ENCODE measurements around the gene PARD3.

DNA sequence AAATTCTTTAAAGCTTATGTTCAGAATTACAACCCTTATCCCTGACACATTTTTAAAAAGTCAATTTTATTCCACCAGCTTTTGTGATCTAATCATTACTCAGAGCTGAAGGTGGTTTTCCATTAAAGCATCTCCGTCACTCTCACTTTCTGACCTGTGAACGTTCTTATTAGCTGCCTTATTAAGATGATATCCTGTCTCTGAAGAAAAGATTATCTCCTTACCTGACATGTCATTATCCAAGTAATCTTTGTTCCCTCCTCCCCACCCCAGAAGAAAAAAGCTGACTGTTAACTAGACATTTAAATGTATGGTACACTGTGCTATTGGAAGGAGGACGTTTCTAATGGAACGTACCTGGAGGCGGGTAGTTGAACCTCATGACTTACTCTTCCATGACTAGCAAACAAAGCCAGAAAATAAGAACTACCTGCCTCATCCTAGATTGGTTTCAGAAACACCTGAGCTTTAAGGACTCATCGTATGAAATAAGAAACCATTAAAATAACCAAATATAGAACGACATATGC lies 708.7 kb downstream of the PARD3 start:
- TF ChIP-seq SP1 (IDR thresholded peaks at IDR 0.05) (no peak), NFRKB (IDR thresholded peaks at IDR 0.05) (no peak), PKNOX1 (IDR thresholded peaks at IDR 0.05) (no peak), HDGF (IDR thresholded peaks at IDR 0.05; ENCODE audit: borderline replicate concordance) (no peak)
